GM12891 (cell line): ENCODE measurements around the gene CDC42EP1.
"Not testable (repeated sequence)": the region's sequence is repeated elsewhere in the genome, so short reads cannot be mapped to it uniquely, and the experiment has no call there.

ENCODE experiments used
- DNase-seq: peaks from one replicate; pipeline ENCODE4 v3.0.0; 2011; ENCODE audit warnings: low spot score; ENCODE audit not compliant: insufficient read length
- FAIRE-seq: peaks from 2 replicates; lab custom pipeline; 2011; peaks lifted over from hg19 to GRCh38; lab: Jason Lieb, UNC
- PAX5 ChIP-seq: IDR thresholded peaks from 2 replicates; pipeline ENCODE4 v1.6.1; 2011; ENCODE audit warnings: low read length, moderate library complexity, mild to moderate bottlenecking; ENCODE audit not compliant: insufficient read depth, severe bottlenecking
- POLR2A ChIP-seq: IDR thresholded peaks from 2 replicates; pipeline ENCODE4 v1.6.1; 2011; ENCODE audit warnings: low read depth, low read length, control low read depth
- POLR2AphosphoS5 ChIP-seq: IDR thresholded peaks from 2 replicates; pipeline ENCODE4 v1.6.1; 2011; ENCODE audit warnings: low read depth, low read length, control low read depth
- POU2F2 ChIP-seq: IDR thresholded peaks from 2 replicates; pipeline ENCODE4 v1.6.1; 2011; ENCODE audit warnings: low read depth, mild to moderate bottlenecking, control low read depth, low read length, moderate library complexity
- SPI1 ChIP-seq: IDR thresholded peaks from 2 replicates; pipeline ENCODE4 v1.6.1; 2011; ENCODE audit warnings: low read depth, low read length, control low read depth
- TAF1 ChIP-seq: IDR thresholded peaks from 2 replicates; pipeline ENCODE4 v1.6.1; 2011; ENCODE audit warnings: low read depth, low read length, control low read depth

Gene CDC42EP1

GRCh38 chr22:37529652-37530345 lies 30.5 kb upstream of the CDC42EP1 start:
- FAIRE-seq, result peak; percentile 52
- no peak for DNase-seq
- TF ChIP-seq PAX5 (no peak), SPI1 (no peak)

- peak; percentile 44; the same call in 1 of the 2 replicates for TF ChIP-seq SPI1
- no peak for TF ChIP-seq PAX5
- FAIRE-seq (peak; percentile 89), DNase-seq (no peak)
Measured at GRCh38 chr22:37533995-37534394, 26.3 kb upstream of the CDC42EP1 start.

- no peak for TF ChIP-seq SPI1
- TF ChIP-seq PAX5, result no peak
- TF ChIP-seq POLR2AphosphoS5, result no peak
- TF ChIP-seq POLR2A, result no peak
- no peak for TF ChIP-seq TAF1
- TF ChIP-seq POU2F2, result no peak
- no peak for FAIRE-seq
- DNase-seq, result no peak
Measured at GRCh38 chr22:37534445-37534844, 25.8 kb upstream of the CDC42EP1 start.

- FAIRE-seq, result no peak
- no peak for DNase-seq
- no peak for TF ChIP-seq TAF1
- no peak for TF ChIP-seq PAX5
- TF ChIP-seq POLR2A, result no peak
- TF ChIP-seq POLR2AphosphoS5, result no peak
- no peak for TF ChIP-seq SPI1
- no peak for TF ChIP-seq POU2F2
Measured at GRCh38 chr22:37535159-37535558, 25.1 kb upstream of the CDC42EP1 start.

- TF ChIP-seq POLR2A, result no peak
- no peak for TF ChIP-seq POLR2AphosphoS5
- peak; percentile 40; the same call in 1 of the 2 replicates for TF ChIP-seq POU2F2
- TF ChIP-seq PAX5, result no peak
- TF ChIP-seq SPI1, result peak; percentile 13; the same call in 1 of the 2 replicates
- no peak for TF ChIP-seq TAF1
- FAIRE-seq, result peak; percentile 99
- DNase-seq, result peak; percentile 88
Measured at GRCh38 chr22:37538590-37539357, 21.5 kb upstream of the CDC42EP1 start.

- not testable (repeated sequence) for DNase-seq, FAIRE-seq
Measured at GRCh38 chr22:37539790-37540189, 20.5 kb upstream of the CDC42EP1 start.

- not testable (repeated sequence) for FAIRE-seq
Measured at GRCh38 chr22:37542416-37542815, 17.9 kb upstream of the CDC42EP1 start.

GRCh38 chr22:37542959-37543358 lies 17.3 kb upstream of the CDC42EP1 start:
- DNase-seq, result no peak
- TF ChIP-seq PAX5 (no peak), SPI1 (no peak), POLR2A (no peak), POU2F2 (no peak)
- no peak for FAIRE-seq

More at GRCh38 chr22:37542416-37542815, 17.9 kb upstream of the CDC42EP1 start:
- not testable (repeated sequence) for DNase-seq

- no peak for FAIRE-seq
- TF ChIP-seq POU2F2 (no peak), POLR2A (no peak), PAX5 (no peak), SPI1 (no peak), POLR2AphosphoS5 (no peak), TAF1 (no peak)
- peak; percentile 64 for DNase-seq
Measured at GRCh38 chr22:37544955-37545702, 15.2 kb upstream of the CDC42EP1 start.

- no peak for FAIRE-seq
- no peak for TF ChIP-seq PAX5
- no peak for TF ChIP-seq POLR2AphosphoS5
- TF ChIP-seq POU2F2, result no peak
- TF ChIP-seq POLR2A, result no peak
- TF ChIP-seq TAF1, result no peak
- no peak for TF ChIP-seq SPI1
- no peak for DNase-seq
Measured at GRCh38 chr22:37545703-37546436, 14.4 kb upstream of the CDC42EP1 start.
